Mesothelial cell of epicardium (in vitro differentiated cells): Measurements from ENCODE around the gene DSE. TPM values are rescaled to one million over a fixed set of nuclear protein-coding genes. Genes with fewer than 3 reads are reported as not detected.

Experiments used
- DNase-seq, 2 experiments: peaks; one replicate each; pipeline ENCODE4 v3.0.0; 2021; ENCODE audit warnings: low spot score in 2 of 2; ENCODE audit not compliant: unreplicated experiment in 2 of 2
- H3K27ac Mint-ChIP-seq: 2 replicates; pipeline ENCODE4 v1.8.0; 2021; ENCODE audit warnings: mixed read lengths
- H3K27me3 Mint-ChIP-seq: 2 replicates; pipeline ENCODE4 v1.8.0; 2021; ENCODE audit warnings: low read depth, mixed read lengths
- H3K36me3 Mint-ChIP-seq: 2 replicates; pipeline ENCODE4 v1.8.0; 2021; ENCODE audit warnings: mixed read lengths
- H3K4me1 Mint-ChIP-seq: 2 replicates; pipeline ENCODE4 v1.8.0; 2021; ENCODE audit warnings: mixed read lengths
- H3K4me3 Mint-ChIP-seq: 2 replicates; pipeline ENCODE4 v1.8.0; 2021; ENCODE audit warnings: mild to moderate bottlenecking, moderate library complexity, mixed read lengths
- H3K9me3 Mint-ChIP-seq: 2 replicates; pipeline ENCODE4 v1.8.0; 2021; ENCODE audit warnings: mixed read lengths
- CTCF ChIP-seq: fragments of 200-600 bp; sonication (generic); IDR thresholded peaks from one replicate; pipeline ENCODE4 v1.5.0; 2021; ENCODE audit warnings: antibody characterized with exemption; ENCODE audit not compliant: unreplicated experiment
- total RNA-seq: library from RNA; stranded (reverse); gene quantifications from 3 replicates; pipeline ENCODE4 v1.2.1, GENCODE V29; 2021

Gene DSE
- total RNA-seq, 1 donor from 2014 or later = 70.7 TPM

DNA sequence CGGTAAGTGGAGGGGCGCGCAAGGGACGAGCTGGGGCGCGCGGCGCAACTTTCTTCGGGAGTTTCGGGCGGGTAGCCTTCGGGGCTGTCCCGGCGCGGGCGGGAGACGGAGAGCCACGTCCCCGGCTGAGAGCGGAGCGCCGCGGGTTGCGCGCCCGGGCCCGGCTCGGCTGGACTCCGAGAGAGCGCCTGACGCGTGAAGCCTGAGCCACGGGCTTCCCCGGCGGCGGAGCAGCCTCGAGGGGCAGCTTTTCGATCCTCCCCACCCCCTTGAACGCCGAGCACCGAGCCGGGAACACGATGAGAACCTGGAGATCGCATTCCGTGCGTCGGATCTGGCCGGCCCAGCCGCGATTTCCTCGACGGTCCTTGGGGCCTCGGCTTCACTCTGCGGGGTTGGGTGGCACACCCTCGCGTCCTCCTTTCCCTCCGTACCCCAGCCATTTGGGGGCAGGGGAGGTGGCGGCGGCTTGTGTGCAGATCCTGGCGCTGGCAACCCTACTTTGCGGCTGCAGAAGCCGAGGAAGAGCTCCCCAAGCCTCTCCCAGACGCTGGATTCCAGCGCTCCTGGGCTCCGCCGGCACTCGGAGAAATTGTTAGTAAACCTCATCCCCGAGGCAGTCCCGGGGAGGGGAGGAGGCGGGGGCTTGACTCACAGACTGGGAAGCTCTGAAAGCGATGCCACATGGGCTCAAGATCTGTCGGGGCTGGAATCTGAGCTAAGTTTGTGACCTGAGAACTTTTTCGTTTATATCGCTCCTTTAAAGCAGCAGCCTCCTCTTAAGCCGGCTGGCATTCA lies 572 bp downstream of the DSE start:
- no peaks in the 10 kb centered on the region for H3K27me3 Mint-ChIP-seq
- H3K4me1 Mint-ChIP-seq = peaks cover 40% of the 10 kb centered on the region
- peak overlapping the region; percentile 91 for H3K4me3 Mint-ChIP-seq

GRCh38 chr6:116371918-116372209 lies 1.1 kb downstream of the DSE start:
- no peaks in the 10 kb centered on the region for H3K36me3 Mint-ChIP-seq

More for the DNA sequence above, 572 bp downstream of the DSE start:
- H3K27ac Mint-ChIP-seq = peak overlapping the region; percentile 99
- no peaks in the 10 kb centered on the region for H3K9me3 Mint-ChIP-seq
- peak; percentile 68 to 87 for DNase-seq
- H3K36me3 Mint-ChIP-seq = no peaks in the 10 kb centered on the region
- TF ChIP-seq CTCF = no peak

DNA sequence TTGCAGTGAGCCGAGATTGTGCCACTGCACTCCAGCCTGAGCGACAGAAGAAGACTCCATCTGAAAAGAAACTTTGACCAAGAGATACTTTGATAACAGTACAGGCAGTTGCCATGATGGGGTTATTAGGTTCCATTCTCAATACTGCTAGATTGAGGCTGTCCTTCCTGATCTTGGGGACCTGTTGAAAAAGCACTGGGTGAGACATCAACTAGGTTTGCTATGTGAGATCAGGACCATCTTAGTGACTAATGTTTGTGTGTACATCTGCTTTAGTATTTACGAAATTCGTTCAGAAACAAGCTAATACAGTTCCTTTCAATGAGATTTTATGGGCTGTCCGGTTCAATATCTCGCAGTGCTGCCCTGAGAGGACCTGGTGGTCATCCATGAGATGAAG lies 2.6 kb downstream of the DSE start:
- Mint-ChIP-seq H3K27me3 (no peaks in the 10 kb centered on the region), H3K27ac (peak overlapping the region; percentile 72), H3K4me1 (peaks cover 54% of the 10 kb centered on the region), H3K4me3 (peak overlapping the region; percentile 39), H3K9me3 (no peaks in the 10 kb centered on the region), H3K36me3 (no peaks in the 10 kb centered on the region)
- no peak for DNase-seq
- TF ChIP-seq CTCF = no peak

More at GRCh38 chr6:116371918-116372209, 1.1 kb downstream of the DSE start:
- TF ChIP-seq CTCF = no peak
- H3K27ac Mint-ChIP-seq = peak overlapping the region; percentile 99
- no peaks in the 10 kb centered on the region for H3K27me3 Mint-ChIP-seq
- peaks cover 46% of the 10 kb centered on the region for H3K4me1 Mint-ChIP-seq
- H3K9me3 Mint-ChIP-seq = no peaks in the 10 kb centered on the region
- no peak for DNase-seq
- peak overlapping the region; percentile 91 for H3K4me3 Mint-ChIP-seq

- no peak overlapping the region for H3K27ac Mint-ChIP-seq
- no peaks in the 10 kb centered on the region for H3K9me3 Mint-ChIP-seq
- no peak for DNase-seq
- H3K4me3 Mint-ChIP-seq = no peak overlapping the region
- H3K4me1 Mint-ChIP-seq = peaks cover 56% of the 10 kb centered on the region
- H3K27me3 Mint-ChIP-seq = no peaks in the 10 kb centered on the region
- H3K36me3 Mint-ChIP-seq = no peaks in the 10 kb centered on the region
- TF ChIP-seq CTCF = no peak
Measured at GRCh38 chr6:116373940-116374339, 3.2 kb downstream of the DSE start.

GRCh38 chr6:116374586-116374985 lies 3.8 kb downstream of the DSE start:
- no peak overlapping the region for H3K4me3 Mint-ChIP-seq
- no peaks in the 10 kb centered on the region for H3K9me3 Mint-ChIP-seq
- H3K4me1 Mint-ChIP-seq = peaks cover 59% of the 10 kb centered on the region
- H3K36me3 Mint-ChIP-seq = no peaks in the 10 kb centered on the region
- DNase-seq = no peak
- no peak for TF ChIP-seq CTCF
- H3K27ac Mint-ChIP-seq = peak overlapping the region; percentile 55
- no peaks in the 10 kb centered on the region for H3K27me3 Mint-ChIP-seq
